GM23338 (cell line): ENCODE measurements around the gene RBBP8. TPM values are rescaled to one million over a fixed set of nuclear protein-coding genes. Genes with fewer than 3 reads are reported as not detected.

Experiments
- ATAC-seq: fragments of 200-7000 bp; cut with Tn5 transposase; 3 replicates; pipeline ENCODE4 v1.9.1; 2020
- DNase-seq: peaks from one replicate; pipeline ENCODE4 v3.0.0-alpha.2; 2015; ENCODE audit warnings: low spot score
- H2AFZ ChIP-seq: fragments of 200-600 bp; sonication (generic); 2 replicates; pipeline ENCODE4 v1.8.0; 2016; ENCODE audit warnings: antibody characterized with exemption, mild to moderate bottlenecking, moderate library complexity
- H3F3A ChIP-seq: fragments of 200-600 bp; sonication (generic); replicated peaks from 2 replicates; pipeline ENCODE4 v1.8.0; 2017; ENCODE audit warnings: antibody characterized with exemption, mixed run types, low read depth
- H3K27ac ChIP-seq: fragments of 200-600 bp; sonication (generic); 2 replicates; pipeline ENCODE4 v1.6.1; 2016; ENCODE audit warnings: low read depth
- H3K27me3 ChIP-seq: fragments of 200-600 bp; sonication (generic); 2 replicates; pipeline ENCODE4 v1.8.0; 2016; ENCODE audit warnings: mild to moderate bottlenecking, mixed run types, moderate library complexity; ENCODE audit not compliant: insufficient read depth
- H3K36me3 ChIP-seq: fragments of 200-600 bp; sonication (generic); 2 replicates; pipeline ENCODE4 v1.8.0; 2016; ENCODE audit warnings: mild to moderate bottlenecking; ENCODE audit not compliant: insufficient read depth
- H3K4me1 ChIP-seq: fragments of 200-600 bp; sonication (generic); 2 replicates; pipeline ENCODE4 v1.8.0; 2016; ENCODE audit warnings: mild to moderate bottlenecking, moderate library complexity; ENCODE audit not compliant: insufficient read depth
- H3K4me2 ChIP-seq: fragments of 200-600 bp; sonication (generic); 2 replicates; pipeline ENCODE4 v1.7.1; 2017; ENCODE audit warnings: mixed run types
- H3K4me3 ChIP-seq: fragments of 200-600 bp; sonication (generic); 2 replicates; pipeline ENCODE4 v1.6.1; 2016; ENCODE audit warnings: mixed run types
- H3K79me2 ChIP-seq: fragments of 200-600 bp; sonication (generic); replicated peaks from 2 replicates; pipeline ENCODE4 v1.8.0; 2017; ENCODE audit warnings: mild to moderate bottlenecking; ENCODE audit not compliant: insufficient read depth
- H3K9me2 ChIP-seq: fragments of 200-600 bp; sonication (generic); 2 replicates; pipeline ENCODE4 v1.8.0; 2017; ENCODE audit not compliant: insufficient read depth
- H4K20me1 ChIP-seq: fragments of 200-600 bp; sonication (generic); replicated peaks from 2 replicates; pipeline ENCODE4 v1.8.0; 2017; ENCODE audit warnings: mild to moderate bottlenecking; ENCODE audit not compliant: insufficient read depth
- H3K27ac Mint-ChIP-seq: 2 replicates; pipeline ENCODE4 v1.8.0; 2020; ENCODE audit warnings: inconsistent platforms, mild to moderate bottlenecking, moderate library complexity, mixed read lengths
- H3K27me3 Mint-ChIP-seq: 3 replicates; pipeline ENCODE4 v1.8.0; 2022; ENCODE audit warnings: low read depth, mild to moderate bottlenecking, moderate library complexity, mixed read lengths, inconsistent platforms; ENCODE audit not compliant: insufficient read depth, poor library complexity
- H3K36me3 Mint-ChIP-seq: 3 replicates; pipeline ENCODE4 v1.8.0; 2021; ENCODE audit warnings: low read depth, mild to moderate bottlenecking, inconsistent platforms, moderate library complexity, mixed read lengths
- H3K4me1 Mint-ChIP-seq: 3 replicates; pipeline ENCODE4 v1.8.0; 2020; ENCODE audit warnings: mild to moderate bottlenecking, inconsistent platforms, mixed read lengths
- H3K4me3 Mint-ChIP-seq: 3 replicates; pipeline ENCODE4 v1.8.0; 2021; ENCODE audit warnings: moderate library complexity, mild to moderate bottlenecking, inconsistent platforms, mixed read lengths
- H3K9me3 Mint-ChIP-seq: 3 replicates; pipeline ENCODE4 v1.8.0; 2020; ENCODE audit warnings: moderate library complexity, mild to moderate bottlenecking, inconsistent platforms, mixed read lengths
- CTCF ChIP-seq, 2 experiments: fragments of 200-600 bp in 1 of 2; sonication (generic) in 1 of 2; conservative IDR thresholded peaks; 2 replicates each; pipeline versions ENCODE4 v1.5.1 to v1.6.1; 2016 to 2017; ENCODE audit warnings: antibody characterized with exemption in 2 of 2, low read depth in 2 of 2, mild to moderate bottlenecking in 2 of 2, moderate library complexity in 1 of 2
- JUNB ChIP-seq: IDR thresholded peaks from one replicate; pipeline ENCODE4 v1.6.1; 2016; ENCODE audit warnings: antibody characterized with exemption; ENCODE audit not compliant: unreplicated experiment
- NANOG ChIP-seq: IDR thresholded peaks from 2 replicates; pipeline ENCODE4 v1.6.1; 2016; ENCODE audit warnings: antibody characterized with exemption, borderline replicate concordance
- ZNF462 ChIP-seq: fragments of 250-450 bp; sonication (Bioruptor Pico); IDR thresholded peaks from 2 replicates; pipeline ENCODE4 v1.5.0; 2020; ENCODE audit warnings: mild to moderate bottlenecking, moderate library complexity
- polyA plus RNA-seq: library from polyadenylated mRNA; unstranded; fragments of >200 nt; fragmentation: Nextera tagmentation; extraction: Ambion mirVana; gene quantifications from 2 replicates; pipeline ENCODE4 v1.2.1, GENCODE V29; 2016
- total RNA-seq: library from RNA; depleted of rRNA; stranded (reverse); fragments of >200 nt; shearing (Covaris generic); gene quantifications from 2 replicates; pipeline ENCODE4 v1.2.3, GENCODE V29; 2014

RBBP8 gene
- total and polyA plus RNA-seq, 2 experiments from 2014 or later: 53.3 to 55.6 TPM

- DNase-seq (peak; percentile 37), ATAC-seq (no peak)
- TF ChIP-seq JUNB: no peak
- TF ChIP-seq CTCF (conservative IDR thresholded peaks at IDR 0.05; ENCODE audit: low read depth in 2 of 2): 0 out of 4 replicates have a peak, but pooled peaks of 1 of the 2 experiments have one; percentile 9
- TF ChIP-seq NANOG: no peak
- no peak for TF ChIP-seq ZNF462 (CRISPR knock-in tag)
- no peaks in the 10 kb centered on the region for H3K4me1 Mint-ChIP-seq
- no peak overlapping the region for H3K4me3 Mint-ChIP-seq
- Histone ChIP-seq H3K27me3 (no peaks in the 10 kb centered on the region), H2AFZ (peak overlapping the region; percentile 70), H3F3A (no peaks in the 10 kb centered on the region), H3K4me2 (no peak overlapping the region), H3K27ac (no peak overlapping the region), H3K79me2 (no peaks in the 10 kb centered on the region), H3K4me3 (no peak overlapping the region), H3K9me2 (peaks cover 2% of the 10 kb centered on the region; the same call in 1 of the 2 replicates), H3K36me3 (no peaks in the 10 kb centered on the region; the same call in 1 of the 2 replicates), H4K20me1 (no peaks in the 10 kb centered on the region), H3K4me1 (no peaks in the 10 kb centered on the region)
- H3K9me3 Mint-ChIP-seq: peaks cover 8% of the 10 kb centered on the region
- H3K27me3 Mint-ChIP-seq: peaks cover 2% of the 10 kb centered on the region
- 0 out of 3 replicates have a peak, but pooled peaks cover 5% of the 10 kb centered on the region for H3K36me3 Mint-ChIP-seq
- H3K27ac Mint-ChIP-seq: no peak overlapping the region
Observed at GRCh38 chr18:23059541-23060465, 126.7 kb downstream of the RBBP8 start.
